Loucy (cell line): ENCODE results near the gene VPS26A.

Experiments
- EZH2phosphoT487 ChIP-seq: fragments of 200-600 bp; IDR thresholded peaks from 2 replicates; pipeline ENCODE4 v1.6.1; 2018; ENCODE audit warnings: antibody characterized with exemption, mild to moderate bottlenecking, moderate library complexity, borderline replicate concordance
- TF ChIP-seq, protein P1 (sequence below): fragments of 200-600 bp; sonication (generic); conservative IDR thresholded peaks from 2 replicates; pipeline ENCODE4 v1.5.1; 2014; ENCODE audit warnings: mild to moderate bottlenecking, antibody characterized with exemption, low read length

DNA sequence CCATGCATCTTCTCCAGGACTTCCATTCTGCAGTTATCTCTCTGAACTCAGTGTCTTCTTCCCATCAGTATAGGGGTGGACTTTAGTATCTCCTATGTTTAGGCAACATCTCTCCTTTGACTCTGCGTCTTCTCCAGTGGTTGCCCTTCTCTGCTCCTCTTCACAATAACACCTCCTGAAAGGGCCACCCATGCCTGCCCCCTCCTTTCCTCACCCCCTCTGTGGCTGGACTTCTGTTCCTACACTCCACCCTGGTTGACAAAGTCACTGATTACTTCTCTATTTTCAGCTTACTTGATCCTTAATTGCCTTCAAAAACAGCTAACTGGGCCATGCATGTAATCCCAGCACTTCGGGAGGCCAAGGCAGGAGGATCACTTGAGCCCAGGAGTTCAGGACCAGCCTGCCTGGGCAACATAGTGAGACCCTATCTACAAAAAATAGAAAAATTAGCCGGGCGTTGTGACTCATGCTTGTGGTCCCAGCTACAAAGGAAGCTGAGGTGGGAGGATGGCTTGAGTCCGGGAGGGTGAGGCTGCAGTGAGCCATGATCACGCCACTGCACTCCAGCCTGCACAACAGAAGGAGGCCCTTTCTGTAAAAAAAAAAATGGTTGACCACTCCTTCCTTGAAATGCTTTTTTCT lies 22.4 kb upstream of the VPS26A start:
- TF ChIP-seq, protein P1, sequence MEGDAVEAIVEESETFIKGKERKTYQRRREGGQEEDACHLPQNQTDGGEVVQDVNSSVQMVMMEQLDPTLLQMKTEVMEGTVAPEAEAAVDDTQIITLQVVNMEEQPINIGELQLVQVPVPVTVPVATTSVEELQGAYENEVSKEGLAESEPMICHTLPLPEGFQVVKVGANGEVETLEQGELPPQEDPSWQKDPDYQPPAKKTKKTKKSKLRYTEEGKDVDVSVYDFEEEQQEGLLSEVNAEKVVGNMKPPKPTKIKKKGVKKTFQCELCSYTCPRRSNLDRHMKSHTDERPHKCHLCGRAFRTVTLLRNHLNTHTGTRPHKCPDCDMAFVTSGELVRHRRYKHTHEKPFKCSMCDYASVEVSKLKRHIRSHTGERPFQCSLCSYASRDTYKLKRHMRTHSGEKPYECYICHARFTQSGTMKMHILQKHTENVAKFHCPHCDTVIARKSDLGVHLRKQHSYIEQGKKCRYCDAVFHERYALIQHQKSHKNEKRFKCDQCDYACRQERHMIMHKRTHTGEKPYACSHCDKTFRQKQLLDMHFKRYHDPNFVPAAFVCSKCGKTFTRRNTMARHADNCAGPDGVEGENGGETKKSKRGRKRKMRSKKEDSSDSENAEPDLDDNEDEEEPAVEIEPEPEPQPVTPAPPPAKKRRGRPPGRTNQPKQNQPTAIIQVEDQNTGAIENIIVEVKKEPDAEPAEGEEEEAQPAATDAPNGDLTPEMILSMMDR: no peak
- TF ChIP-seq EZH2phosphoT487: no peak
